Loucy (cell line): ENCODE measurements around the gene RNF215.
A peak's percentile ranks its signal among the peaks of the same experiment; 100 is the strongest.

Experiments
- H2AFZ ChIP-seq: fragments of 200-600 bp; sonication (generic); 2 replicates; pipeline ENCODE4 v1.6.0; 2016; ENCODE audit warnings: antibody characterized with exemption, mild to moderate bottlenecking, low read length, moderate library complexity
- H3F3A ChIP-seq: fragments of 200-600 bp; 2 replicates; pipeline ENCODE4 v1.6.0; 2016; ENCODE audit warnings: antibody characterized with exemption, low read depth, mild to moderate bottlenecking
- H3K27me3 ChIP-seq: fragments of 200-600 bp; sonication (generic); 2 replicates; pipeline ENCODE4 v1.6.1; 2014; ENCODE audit warnings: low read length, mild to moderate bottlenecking; ENCODE audit not compliant: insufficient read depth, poor library complexity, severe bottlenecking
- H3K36me3 ChIP-seq: fragments of 200-600 bp; sonication (generic); 2 replicates; pipeline ENCODE4 v1.6.1; 2016; ENCODE audit warnings: low read length; ENCODE audit not compliant: insufficient read depth
- H3K4me1 ChIP-seq: fragments of 200-600 bp; sonication (generic); 2 replicates; pipeline ENCODE4 v1.5.1; 2014; ENCODE audit warnings: low read length, mild to moderate bottlenecking; ENCODE audit not compliant: insufficient read depth, poor library complexity, severe bottlenecking
- H3K4me2 ChIP-seq: fragments of 200-600 bp; sonication (generic); 2 replicates; pipeline ENCODE4 v1.6.0; 2014; ENCODE audit warnings: antibody characterized with exemption, low read length, low read depth, mild to moderate bottlenecking; ENCODE audit not compliant: poor library complexity, severe bottlenecking
- H3K4me3 ChIP-seq: fragments of 200-600 bp; sonication (generic); 2 replicates; pipeline ENCODE4 v1.5.1; 2014; ENCODE audit warnings: low read length, mild to moderate bottlenecking, mixed read lengths; ENCODE audit not compliant: poor library complexity, severe bottlenecking
- H3K79me2 ChIP-seq: fragments of 200-600 bp; sonication (generic); 2 replicates; pipeline ENCODE4 v1.6.1; 2014; ENCODE audit warnings: low read length; ENCODE audit not compliant: insufficient read depth
- H3K9ac ChIP-seq: fragments of 200-600 bp; sonication (generic); 2 replicates; pipeline ENCODE4 v1.6.0; 2014; ENCODE audit warnings: mild to moderate bottlenecking, low read depth, low read length, moderate library complexity; ENCODE audit not compliant: poor library complexity, severe bottlenecking
- H3K9me2 ChIP-seq: fragments of 200-600 bp; sonication (generic); replicated peaks from 2 replicates; pipeline ENCODE4 v1.6.1; 2016; ENCODE audit warnings: low read depth, low read length, mixed read lengths
- H3K9me3 ChIP-seq: fragments of 200-600 bp; sonication (generic); 2 replicates; pipeline ENCODE4 v1.6.1; 2014; ENCODE audit warnings: mild to moderate bottlenecking, antibody characterized with exemption, low read length, low read depth; ENCODE audit not compliant: insufficient read depth
- H4K20me1 ChIP-seq: fragments of 200-600 bp; sonication (generic); 2 replicates; pipeline ENCODE4 v1.6.0; 2014; ENCODE audit warnings: antibody characterized with exemption, low read length, mild to moderate bottlenecking; ENCODE audit not compliant: insufficient read depth, poor library complexity, severe bottlenecking
- CTCF ChIP-seq: fragments of 200-600 bp; sonication (generic); conservative IDR thresholded peaks from 2 replicates; pipeline ENCODE4 v1.5.1; 2014; ENCODE audit warnings: mild to moderate bottlenecking, antibody characterized with exemption, low read length
- EZH2phosphoT487 ChIP-seq: fragments of 200-600 bp; IDR thresholded peaks from 2 replicates; pipeline ENCODE4 v1.6.1; 2018; ENCODE audit warnings: antibody characterized with exemption, mild to moderate bottlenecking, moderate library complexity, borderline replicate concordance

RNF215 gene

DNA sequence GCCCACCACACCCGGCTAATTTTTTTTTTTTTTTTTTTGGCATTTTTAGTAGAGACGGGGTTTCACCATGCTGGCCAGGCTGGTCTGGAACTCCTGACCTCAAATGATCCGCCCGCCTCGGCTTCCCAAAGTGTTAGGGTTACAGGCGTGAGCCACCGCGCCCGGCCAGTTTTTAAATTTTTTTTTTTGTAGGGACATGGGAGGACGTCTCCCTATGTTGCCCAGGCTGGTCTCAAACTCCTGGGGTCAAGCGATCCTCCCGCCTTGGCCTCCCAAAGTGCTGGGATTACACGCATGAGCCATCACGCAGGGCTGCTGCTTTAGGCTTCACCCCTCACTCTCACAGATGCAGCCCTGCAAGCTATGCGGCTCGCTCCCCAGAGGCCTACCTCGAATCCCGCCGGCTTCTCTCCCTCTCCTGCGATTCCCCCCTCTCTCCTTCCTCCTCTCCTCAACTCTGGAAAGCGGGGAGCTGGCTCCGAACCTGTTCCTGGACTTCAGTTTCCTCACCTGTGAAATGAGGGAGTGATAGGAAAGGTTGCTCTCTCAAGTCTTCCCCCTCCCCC, 29.5 kb downstream of the RNF215 start:
- Histone ChIP-seq H3K4me1 (peaks cover 26% of the 10 kb centered on the region), H4K20me1 (peaks cover 35% of the 10 kb centered on the region), H3F3A (no peaks in the 10 kb centered on the region), H3K36me3 (peaks cover 3% of the 10 kb centered on the region; the same call in 1 of the 2 replicates), H3K4me2 (peak overlapping the region; percentile 94), H3K9me2 (no peaks in the 10 kb centered on the region), H3K4me3 (peak overlapping the region; percentile 90), H2AFZ (no peak overlapping the region), H3K9ac (no peak overlapping the region), H3K9me3 (no peaks in the 10 kb centered on the region), H3K79me2 (peaks cover 37% of the 10 kb centered on the region), H3K27me3 (no peaks in the 10 kb centered on the region)
- TF ChIP-seq EZH2phosphoT487: no peak
- no peak for TF ChIP-seq CTCF

DNA sequence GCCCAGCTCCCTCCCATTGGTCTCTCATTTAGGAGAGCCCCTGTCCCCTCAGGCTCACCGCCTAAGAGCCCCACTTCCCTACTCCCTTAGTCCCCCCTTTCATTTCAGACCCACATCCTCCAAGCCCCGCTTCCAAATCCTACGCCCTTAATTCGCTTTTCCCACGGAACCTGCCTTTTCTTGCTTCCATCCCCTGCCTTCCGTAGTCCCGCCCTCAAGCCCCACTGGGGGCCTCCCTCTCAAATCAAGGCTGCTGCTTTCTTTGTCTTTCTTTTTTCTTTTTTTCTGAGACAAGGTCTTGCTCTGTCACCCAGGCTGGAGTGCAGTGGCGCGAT, 30.0 kb downstream of the RNF215 start:
- Histone ChIP-seq H3K4me3 (peak overlapping the region; percentile 90), H3K27me3 (no peaks in the 10 kb centered on the region), H3K36me3 (peaks cover 8% of the 10 kb centered on the region; the same call in 1 of the 2 replicates), H3K9ac (peak overlapping the region; percentile 83), H3K9me3 (no peaks in the 10 kb centered on the region), H3K4me2 (peak overlapping the region; percentile 94), H2AFZ (peak overlapping the region; percentile 69), H3F3A (no peaks in the 10 kb centered on the region), H4K20me1 (peaks cover 39% of the 10 kb centered on the region), H3K4me1 (peaks cover 30% of the 10 kb centered on the region), H3K79me2 (peaks cover 43% of the 10 kb centered on the region), H3K9me2 (no peaks in the 10 kb centered on the region)
- TF ChIP-seq EZH2phosphoT487: no peak

DNA sequence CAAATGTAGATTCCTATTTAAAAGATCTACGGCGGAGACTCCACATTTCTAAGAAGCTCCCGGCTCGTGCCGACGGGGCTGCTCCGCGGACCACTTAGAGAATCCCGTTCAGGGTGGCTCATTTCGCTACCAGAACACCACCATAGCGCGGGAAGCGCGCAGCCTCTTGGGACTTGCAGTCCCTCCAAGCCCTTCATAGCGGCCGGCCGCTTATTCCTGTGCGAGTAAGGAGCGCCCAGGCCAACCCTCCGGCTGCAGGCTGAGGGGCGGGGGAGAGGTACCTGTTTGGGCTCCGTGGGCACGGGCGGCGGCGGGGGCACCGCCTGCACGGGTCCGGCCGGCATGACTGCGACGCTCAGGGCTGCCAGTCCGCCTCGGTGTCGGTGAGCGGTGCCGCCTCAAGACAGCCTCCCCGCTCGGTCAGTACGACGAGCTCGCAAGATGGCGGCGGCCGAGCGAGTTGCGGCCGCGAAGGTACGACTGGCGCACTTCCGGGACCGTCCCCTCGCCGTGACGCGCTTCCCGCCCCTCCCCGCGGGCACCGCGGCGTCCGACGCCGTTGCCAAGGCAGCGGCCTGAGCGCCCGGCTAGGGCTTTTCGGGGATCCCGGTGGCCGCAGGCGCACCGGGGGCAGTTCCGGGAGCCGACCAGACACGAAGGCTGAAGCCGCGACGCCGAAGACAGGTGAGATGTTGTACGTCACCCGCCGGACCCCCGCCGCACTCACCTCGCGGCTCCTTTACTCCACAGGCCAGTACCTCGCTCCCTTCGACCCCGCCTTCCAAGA, 30.6 kb downstream of the RNF215 start, which contains the start of the genes CCDC157 and SF3A1:
Gene CCDC157, plus strand, starts transcription at position 559 of the 787 bp plus-strand sequence. CDS start 8,994 bp downstream, outside the sequence.
Gene SF3A1, minus strand, starts transcription at position 446 of the 787 bp plus-strand sequence. Its CDS starts 102 bp downstream, at position 344.
- H3K79me2 ChIP-seq: peaks cover 48% of the 10 kb centered on the region
- H3K4me1 ChIP-seq: peaks cover 30% of the 10 kb centered on the region
- H3K36me3 ChIP-seq: peaks cover 14% of the 10 kb centered on the region; the same call in 1 of the 2 replicates
- H2AFZ ChIP-seq: peak within 1 kb of the TSS; percentile 69
- H3F3A ChIP-seq: no peaks in the 10 kb centered on the region
- peak within 1 kb of the TSS; percentile 83 for H3K9ac ChIP-seq
- TF ChIP-seq EZH2phosphoT487 (no peak), CTCF (no peak)
- H3K9me2 ChIP-seq: no peaks in the 10 kb centered on the region
- peak within 1 kb of the TSS; percentile 94 for H3K4me2 ChIP-seq
- no peaks in the 10 kb centered on the region for H3K9me3 ChIP-seq
- H3K27me3 ChIP-seq: no peaks in the 10 kb centered on the region
- H4K20me1 ChIP-seq: peaks cover 43% of the 10 kb centered on the region
- H3K4me3 ChIP-seq: peak within 1 kb of the TSS; percentile 90
